Neuronal stem cell (in vitro differentiated cells): ENCODE results near the gene CAST.

Experiments used
- DNase-seq: peaks from one replicate; pipeline ENCODE4 v3.0.0-alpha.2; 2013; ENCODE audit warnings: low spot score
- H2AFZ ChIP-seq: one replicate; pipeline ENCODE4 v1.6.1; 2013; ENCODE audit warnings: mild to moderate bottlenecking, low read length, inconsistent platforms
- H2AK5ac ChIP-seq: 2 replicates; pipeline ENCODE4 v1.6.1; 2013; ENCODE audit warnings: low read depth, mild to moderate bottlenecking, inconsistent platforms, low read length, moderate library complexity, mixed read lengths
- H2BK120ac ChIP-seq: 2 replicates; pipeline ENCODE4 v1.6.1; 2013; ENCODE audit warnings: low read depth, mild to moderate bottlenecking, inconsistent platforms, low read length, moderate library complexity, mixed read lengths
- H2BK12ac ChIP-seq: one replicate; pipeline ENCODE4 v1.6.1; 2013; ENCODE audit warnings: low read length, inconsistent platforms
- H2BK15ac ChIP-seq: 2 replicates; pipeline ENCODE4 v1.6.1; 2013; ENCODE audit warnings: mild to moderate bottlenecking, low read length, inconsistent platforms, mixed read lengths
- H2BK5ac ChIP-seq: one replicate; pipeline ENCODE4 v1.6.1; 2013; ENCODE audit warnings: inconsistent platforms, mild to moderate bottlenecking, low read length, moderate library complexity
- H3K14ac ChIP-seq: one replicate; pipeline ENCODE4 v1.6.1; 2013; ENCODE audit warnings: low read length, inconsistent platforms
- H3K18ac ChIP-seq: 2 replicates; pipeline ENCODE4 v1.6.1; 2013; ENCODE audit warnings: low read length, inconsistent platforms
- H3K23ac ChIP-seq: 2 replicates; pipeline ENCODE4 v1.6.1; 2013; ENCODE audit warnings: low read depth, mild to moderate bottlenecking, mixed read lengths, low read length, inconsistent platforms; ENCODE audit not compliant: poor library complexity
- H3K27ac ChIP-seq: replicated peaks from 3 replicates; pipeline ENCODE4 v1.5.1; 2013; ENCODE audit warnings: low read length, inconsistent platforms
- H3K27me3 ChIP-seq, 3 experiments: 2 replicates each; pipeline ENCODE4 v1.6.1; 2013; ENCODE audit warnings: low read length in 3 of 3, mild to moderate bottlenecking in 2 of 3, inconsistent platforms in 1 of 3, low read depth in 1 of 3, mixed read lengths in 1 of 3, moderate library complexity in 1 of 3; ENCODE audit not compliant: control insufficient read depth in 3 of 3, insufficient read depth in 3 of 3
- H3K36me3 ChIP-seq, 2 donors: replicated peaks in 1 of 2; 2 replicates each; pipeline ENCODE4 v1.6.1; 2013; ENCODE audit warnings: low read length in 2 of 2; ENCODE audit not compliant: control insufficient read depth in 2 of 2, insufficient read depth in 2 of 2
- H3K4ac ChIP-seq: 2 replicates; pipeline ENCODE4 v1.6.1; 2013; ENCODE audit warnings: inconsistent platforms, mild to moderate bottlenecking, low read length, moderate library complexity
- H3K4me1 ChIP-seq, 2 donors: 1 replicate in 1 of 2; 2 replicates in 1 of 2; pipeline ENCODE4 v1.6.1; 2013; ENCODE audit warnings: low read length in 2 of 2, low read depth in 1 of 2; ENCODE audit not compliant: control insufficient read depth in 2 of 2, insufficient read depth in 1 of 2
- H3K4me2 ChIP-seq: one replicate; pipeline ENCODE4 v1.6.1; 2013; ENCODE audit warnings: mild to moderate bottlenecking, low read length, inconsistent platforms; ENCODE audit not compliant: insufficient read depth, poor library complexity, severe bottlenecking
- H3K4me3 ChIP-seq, 2 donors: 2 replicates each; pipeline ENCODE4 v1.5.1; 2013; ENCODE audit warnings: low read length in 2 of 2, mild to moderate bottlenecking in 2 of 2, inconsistent platforms in 1 of 2, moderate library complexity in 1 of 2
- H3K79me1 ChIP-seq: one replicate; pipeline ENCODE4 v1.6.1; 2013; ENCODE audit warnings: low read depth, mild to moderate bottlenecking, inconsistent platforms, low read length, moderate library complexity
- H3K9ac ChIP-seq: one replicate; pipeline ENCODE4 v1.6.1; 2013; ENCODE audit warnings: mild to moderate bottlenecking, low read depth, low read length, inconsistent platforms; ENCODE audit not compliant: poor library complexity
- H3K9me3 ChIP-seq, 2 donors: replicated peaks in 1 of 2; 2 replicates each; pipeline versions ENCODE3 to v1.6.1; 2013; ENCODE audit warnings: low read length in 2 of 2, mild to moderate bottlenecking in 2 of 2, inconsistent platforms in 1 of 2, low read depth in 1 of 2, mixed read lengths in 1 of 2, moderate library complexity in 1 of 2; ENCODE audit not compliant: control insufficient read depth in 2 of 2, insufficient read depth in 1 of 2
- H4K8ac ChIP-seq: one replicate; pipeline ENCODE4 v1.6.1; 2013; ENCODE audit warnings: low read depth, mild to moderate bottlenecking, inconsistent platforms, low read length, moderate library complexity
- H4K91ac ChIP-seq: one replicate; pipeline ENCODE4 v1.6.1; 2013; ENCODE audit warnings: low read length, low read depth, mild to moderate bottlenecking, inconsistent platforms; ENCODE audit not compliant: poor library complexity
- WGBS, 2 donors: extraction: QIAGEN DNeasy Blood & Tissue Kit; methylation state at CpG; one replicate each; pipeline ENCODE4 v1.1.7; 2013; ENCODE audit warnings: missing lambda C conversion rate in 2 of 2, mixed read lengths in 1 of 2; ENCODE audit not compliant: insufficient read length in 2 of 2, insufficient replicate concordance in 1 of 2; ENCODE audit errors: extremely low coverage in 2 of 2; 5-methylcytosine and 5-hydroxymethylcytosine counted together

CAST gene

GRCh38 chr5:96683810-96684209 lies 21.6 kb downstream of the CAST start:
- Histone ChIP-seq H2AFZ (no peak overlapping the region), H2BK15ac (no peak overlapping the region), H2AK5ac (no peak overlapping the region), H3K4me3 (no peak overlapping the region), H3K9ac (no peak overlapping the region), H3K36me3 (no peaks in the 10 kb centered on the region), H3K79me1 (no peaks in the 10 kb centered on the region), H3K14ac (no peak overlapping the region), H2BK5ac (no peak overlapping the region), H3K18ac (no peak overlapping the region), H3K23ac (no peak overlapping the region), H3K4me1 (no peaks in the 10 kb centered on the region), H4K8ac (no peak overlapping the region), H2BK120ac (no peak overlapping the region), H3K27ac (no peak overlapping the region), H3K27me3 (no peaks in the 10 kb centered on the region), H3K9me3 (no peaks in the 10 kb centered on the region), H3K4me2 (no peak overlapping the region), H3K4ac (no peak overlapping the region), H4K91ac (no peak overlapping the region), H2BK12ac (no peak overlapping the region)
- no peak for DNase-seq

- no peak overlapping the region for H3K18ac ChIP-seq
- no peak overlapping the region for H3K27ac ChIP-seq
- no peaks in the 10 kb centered on the region for H3K36me3 ChIP-seq
- no peak overlapping the region for H3K9ac ChIP-seq
- H3K4me3 ChIP-seq, result no peak overlapping the region
- H3K79me1 ChIP-seq, result no peaks in the 10 kb centered on the region
- H4K91ac ChIP-seq, result no peak overlapping the region
- no peaks in the 10 kb centered on the region for H3K27me3 ChIP-seq
- no peak overlapping the region for H3K14ac ChIP-seq
- H2BK5ac ChIP-seq, result no peak overlapping the region
- H3K4ac ChIP-seq, result no peak overlapping the region
- H2BK12ac ChIP-seq, result no peak overlapping the region
- H3K9me3 ChIP-seq, result no peaks in the 10 kb centered on the region
- H2AFZ ChIP-seq, result no peak overlapping the region
- H3K4me1 ChIP-seq, result no peaks in the 10 kb centered on the region
- WGBS, 2 donors, result no CpG with 5 or more reads among the region's 5 CpGs
- H2BK15ac ChIP-seq, result no peak overlapping the region
- no peak overlapping the region for H3K23ac ChIP-seq
- no peak overlapping the region for H2AK5ac ChIP-seq
- no peak overlapping the region for H4K8ac ChIP-seq
- DNase-seq, result no peak
- no peak overlapping the region for H3K4me2 ChIP-seq
- no peak overlapping the region for H2BK120ac ChIP-seq
Measured at GRCh38 chr5:96687080-96687479, 24.9 kb downstream of the CAST start.

GRCh38 chr5:96687812-96688453 lies 25.8 kb downstream of the CAST start:
- Histone ChIP-seq H2BK12ac (no peak overlapping the region), H2AFZ (no peak overlapping the region), H3K9ac (no peak overlapping the region), H3K27ac (no peak overlapping the region), H3K9me3 (peaks cover 0 to 1% of the 10 kb centered on the region in 2 donors), H3K4me2 (no peak overlapping the region), H2BK15ac (no peak overlapping the region), H3K4me3 (no peak overlapping the region), H3K14ac (no peak overlapping the region), H3K4me1 (no peaks in the 10 kb centered on the region), H3K23ac (no peak overlapping the region), H2BK5ac (no peak overlapping the region), H3K4ac (no peak overlapping the region), H2AK5ac (no peak overlapping the region), H3K27me3 (no peaks in the 10 kb centered on the region), H4K91ac (no peak overlapping the region), H3K18ac (no peak overlapping the region), H3K36me3 (no peaks in the 10 kb centered on the region), H4K8ac (no peak overlapping the region), H2BK120ac (no peak overlapping the region), H3K79me1 (no peaks in the 10 kb centered on the region)
- DNase-seq, result no peak
- no CpG with 5 or more reads among the region's 5 CpGs for WGBS, 2 donors

GRCh38 chr5:96690861-96691260 lies 28.7 kb downstream of the CAST start:
- WGBS, 2 donors, result no CpG with 5 or more reads among the region's 1 CpG
- H2BK5ac ChIP-seq, result no peak overlapping the region
- H4K8ac ChIP-seq, result no peak overlapping the region
- H2BK12ac ChIP-seq, result no peak overlapping the region
- H3K9me3 ChIP-seq, result peaks cover 0 to 1% of the 10 kb centered on the region in 2 donors
- no peak overlapping the region for H3K4ac ChIP-seq
- H2BK15ac ChIP-seq, result no peak overlapping the region
- H3K9ac ChIP-seq, result no peak overlapping the region
- no peak overlapping the region for H2BK120ac ChIP-seq
- no peak overlapping the region for H2AFZ ChIP-seq
- no peak overlapping the region for H3K4me2 ChIP-seq
- H2AK5ac ChIP-seq, result no peak overlapping the region
- H3K27me3 ChIP-seq, result no peaks in the 10 kb centered on the region
- H3K4me1 ChIP-seq, result no peaks in the 10 kb centered on the region
- H3K27ac ChIP-seq, result no peak overlapping the region
- H4K91ac ChIP-seq, result no peak overlapping the region
- H3K18ac ChIP-seq, result no peak overlapping the region
- no peaks in the 10 kb centered on the region for H3K36me3 ChIP-seq
- H3K14ac ChIP-seq, result no peak overlapping the region
- no peak for DNase-seq
- no peak overlapping the region for H3K23ac ChIP-seq
- H3K4me3 ChIP-seq, result no peak overlapping the region
- H3K79me1 ChIP-seq, result no peaks in the 10 kb centered on the region
